ENCODE results near the gene NARF. TPM values are rescaled to one million over a fixed set of nuclear protein-coding genes. Genes with fewer than 3 reads are reported as not detected.
"Not testable (repeated sequence)": the region's sequence is repeated elsewhere in the genome, so short reads cannot be mapped to it uniquely, and the experiment has no call there.

The NARF gene
- total RNA-seq, 1 donor from 2014 or later: 111 TPM

DNA sequence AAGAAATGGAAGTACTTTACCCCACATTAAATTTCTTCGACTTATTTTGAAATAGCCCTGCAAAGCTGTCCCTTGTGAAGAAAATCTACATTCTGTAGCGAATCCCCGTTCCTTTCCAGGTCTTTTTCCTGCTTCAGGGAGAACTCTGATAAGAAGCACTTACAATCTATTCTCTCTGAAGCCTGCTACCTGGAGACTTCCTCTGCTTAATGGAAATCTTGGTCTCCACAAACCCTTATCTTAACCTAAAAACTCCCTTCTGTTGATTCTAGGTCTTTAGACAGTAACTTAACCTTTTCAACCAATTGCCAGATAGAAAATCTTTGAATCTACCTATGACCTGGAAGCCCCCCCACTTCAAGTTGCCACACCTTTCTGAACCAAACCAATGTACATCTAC lies 6.4 kb upstream of the NARF start:
- TF ChIP-seq, protein P1, sequence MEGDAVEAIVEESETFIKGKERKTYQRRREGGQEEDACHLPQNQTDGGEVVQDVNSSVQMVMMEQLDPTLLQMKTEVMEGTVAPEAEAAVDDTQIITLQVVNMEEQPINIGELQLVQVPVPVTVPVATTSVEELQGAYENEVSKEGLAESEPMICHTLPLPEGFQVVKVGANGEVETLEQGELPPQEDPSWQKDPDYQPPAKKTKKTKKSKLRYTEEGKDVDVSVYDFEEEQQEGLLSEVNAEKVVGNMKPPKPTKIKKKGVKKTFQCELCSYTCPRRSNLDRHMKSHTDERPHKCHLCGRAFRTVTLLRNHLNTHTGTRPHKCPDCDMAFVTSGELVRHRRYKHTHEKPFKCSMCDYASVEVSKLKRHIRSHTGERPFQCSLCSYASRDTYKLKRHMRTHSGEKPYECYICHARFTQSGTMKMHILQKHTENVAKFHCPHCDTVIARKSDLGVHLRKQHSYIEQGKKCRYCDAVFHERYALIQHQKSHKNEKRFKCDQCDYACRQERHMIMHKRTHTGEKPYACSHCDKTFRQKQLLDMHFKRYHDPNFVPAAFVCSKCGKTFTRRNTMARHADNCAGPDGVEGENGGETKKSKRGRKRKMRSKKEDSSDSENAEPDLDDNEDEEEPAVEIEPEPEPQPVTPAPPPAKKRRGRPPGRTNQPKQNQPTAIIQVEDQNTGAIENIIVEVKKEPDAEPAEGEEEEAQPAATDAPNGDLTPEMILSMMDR (conservative IDR thresholded peaks at IDR 0.05): no peak
- no peak for DNase-seq (ENCODE audit: extremely low spot score, unreplicated experiment)
- peak overlapping the region; percentile 37 for H3K4me3 Mint-ChIP-seq
- H3K9me3 Mint-ChIP-seq: peaks cover 6% of the 10 kb centered on the region
- no peaks in the 10 kb centered on the region for H3K36me3 Mint-ChIP-seq
- H3K4me1 Mint-ChIP-seq (ENCODE audit: unreplicated experiment): peaks cover 16% of the 10 kb centered on the region
- H3K27me3 Mint-ChIP-seq: no peaks in the 10 kb centered on the region
- no peak overlapping the region for H3K27ac Mint-ChIP-seq

DNA sequence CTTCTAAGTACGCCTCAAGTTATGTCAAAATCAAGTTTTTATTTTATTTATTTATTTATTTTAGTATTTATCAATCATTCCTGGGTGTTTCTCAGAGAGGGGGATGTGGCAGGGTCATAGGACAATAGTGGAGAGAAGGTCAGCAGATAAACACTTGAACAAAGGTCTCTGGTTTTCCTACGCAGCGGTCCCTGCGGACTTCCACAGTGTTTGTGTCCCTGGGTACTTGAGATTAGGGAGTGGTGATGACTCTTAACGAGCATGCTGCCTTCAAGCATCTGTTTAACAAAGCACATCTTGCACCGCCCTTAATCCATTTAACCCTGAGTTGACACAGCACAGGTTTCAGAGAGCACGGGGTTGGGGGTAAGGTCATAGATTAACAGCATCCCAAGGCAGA lies 5.4 kb upstream of the NARF start:
- H3K27ac Mint-ChIP-seq; DNase-seq (ENCODE audit: extremely low spot score, unreplicated experiment); H3K36me3 Mint-ChIP-seq; H3K4me3 Mint-ChIP-seq; H3K27me3 Mint-ChIP-seq; H3K9me3 Mint-ChIP-seq: not testable (repeated sequence)
- H3K4me1 Mint-ChIP-seq (ENCODE audit: unreplicated experiment): peaks cover 25% of the 10 kb centered on the region

DNA sequence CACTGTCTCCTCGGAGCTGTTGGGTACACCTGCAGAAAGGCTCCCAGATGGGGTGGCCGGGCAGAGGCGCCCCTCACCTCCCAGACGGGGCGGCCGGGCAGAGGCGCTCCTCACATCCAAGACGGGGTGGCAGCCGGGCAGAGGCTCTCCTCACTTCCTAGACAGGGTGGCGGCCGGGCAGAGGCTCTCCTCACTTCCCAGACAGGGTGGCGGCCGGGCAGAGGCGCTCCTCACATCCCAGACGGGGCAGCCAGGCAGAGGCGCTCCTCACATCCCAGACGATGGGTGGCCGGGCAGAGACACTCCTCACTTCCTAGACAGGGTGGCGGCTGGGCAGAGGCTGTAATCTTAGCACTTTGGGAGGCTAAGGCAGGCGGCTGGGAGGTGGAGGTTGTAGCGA lies 4.8 kb upstream of the NARF start:
- H3K27me3 Mint-ChIP-seq; H3K4me3 Mint-ChIP-seq; H3K36me3 Mint-ChIP-seq; H3K27ac Mint-ChIP-seq; DNase-seq (ENCODE audit: extremely low spot score, unreplicated experiment); H3K9me3 Mint-ChIP-seq: not testable (repeated sequence)
- H3K4me1 Mint-ChIP-seq (ENCODE audit: unreplicated experiment): peaks cover 25% of the 10 kb centered on the region

DNA sequence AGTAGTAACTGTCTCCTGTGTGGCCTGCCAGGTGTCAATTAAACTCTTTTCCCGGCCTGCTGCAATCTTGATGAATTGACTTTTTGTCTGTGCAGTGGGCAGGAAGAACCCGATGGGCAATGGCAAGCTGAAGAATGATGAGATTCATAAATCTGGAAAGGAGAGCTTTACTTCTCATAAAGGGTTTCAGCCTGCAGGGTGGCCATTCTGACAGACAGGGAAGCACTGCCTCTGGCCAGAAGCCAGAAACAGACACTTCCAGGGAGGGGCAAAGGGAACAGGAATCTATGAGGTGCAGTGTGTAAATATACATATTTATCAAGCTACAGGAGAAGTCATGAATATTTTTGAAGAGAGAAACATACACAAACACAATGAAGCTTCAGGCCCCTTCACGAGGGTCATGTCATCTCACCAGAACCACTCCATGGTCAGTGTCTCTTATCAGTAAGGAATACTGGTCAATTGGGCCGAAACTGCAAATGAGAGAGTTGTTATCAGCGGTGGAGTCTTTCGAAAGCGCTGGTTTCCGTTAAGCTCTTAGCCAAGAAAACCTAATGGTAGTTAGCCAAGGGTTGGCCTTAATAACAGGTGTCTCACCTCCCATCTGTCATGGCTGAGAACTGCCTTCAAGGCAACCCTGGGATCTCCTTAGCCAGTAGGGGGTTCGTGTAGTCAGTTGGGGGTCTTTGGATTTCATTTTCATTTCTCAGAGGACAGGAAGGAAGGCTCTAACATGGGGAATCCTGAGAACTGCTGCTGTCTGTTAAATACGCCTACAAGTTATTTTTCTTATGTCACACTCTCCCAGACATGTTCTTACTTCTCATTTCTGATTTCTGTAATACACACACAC lies 1.2 kb upstream of the NARF start:
- no peaks in the 10 kb centered on the region for H3K27me3 Mint-ChIP-seq
- TF ChIP-seq, protein P1 (conservative IDR thresholded peaks at IDR 0.05): no peak
- no peak for DNase-seq (ENCODE audit: extremely low spot score, unreplicated experiment)
- peaks cover 1% of the 10 kb centered on the region for H3K36me3 Mint-ChIP-seq
- peak overlapping the region; percentile 88 for H3K4me3 Mint-ChIP-seq
- peaks cover 3% of the 10 kb centered on the region for H3K9me3 Mint-ChIP-seq
- H3K4me1 Mint-ChIP-seq (ENCODE audit: unreplicated experiment): peaks cover 17% of the 10 kb centered on the region
- H3K27ac Mint-ChIP-seq: peak overlapping the region; percentile 97

DNA sequence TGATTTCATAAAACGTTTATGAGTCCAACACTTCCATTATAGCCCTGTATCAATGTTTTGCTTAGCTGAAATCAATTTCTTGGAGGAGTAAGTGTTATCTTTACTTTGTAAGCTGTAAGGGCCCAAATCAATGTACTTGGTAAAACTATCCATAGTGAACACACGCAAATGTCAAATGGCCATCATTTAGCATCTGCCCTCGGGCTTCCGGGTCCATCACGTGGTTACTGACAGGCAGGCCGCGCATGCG lies 687 bp upstream of the NARF start:
- H3K36me3 Mint-ChIP-seq: peaks cover 6% of the 10 kb centered on the region
- H3K27ac Mint-ChIP-seq: peak overlapping the region; percentile 97
- no peaks in the 10 kb centered on the region for H3K27me3 Mint-ChIP-seq
- peak overlapping the region; percentile 88 for H3K4me3 Mint-ChIP-seq
- TF ChIP-seq, protein P1 (conservative IDR thresholded peaks at IDR 0.05): no peak
- DNase-seq (ENCODE audit: extremely low spot score, unreplicated experiment): no peak
- no peaks in the 10 kb centered on the region for H3K9me3 Mint-ChIP-seq
- peaks cover 22% of the 10 kb centered on the region for H3K4me1 Mint-ChIP-seq (ENCODE audit: unreplicated experiment)

DNA sequence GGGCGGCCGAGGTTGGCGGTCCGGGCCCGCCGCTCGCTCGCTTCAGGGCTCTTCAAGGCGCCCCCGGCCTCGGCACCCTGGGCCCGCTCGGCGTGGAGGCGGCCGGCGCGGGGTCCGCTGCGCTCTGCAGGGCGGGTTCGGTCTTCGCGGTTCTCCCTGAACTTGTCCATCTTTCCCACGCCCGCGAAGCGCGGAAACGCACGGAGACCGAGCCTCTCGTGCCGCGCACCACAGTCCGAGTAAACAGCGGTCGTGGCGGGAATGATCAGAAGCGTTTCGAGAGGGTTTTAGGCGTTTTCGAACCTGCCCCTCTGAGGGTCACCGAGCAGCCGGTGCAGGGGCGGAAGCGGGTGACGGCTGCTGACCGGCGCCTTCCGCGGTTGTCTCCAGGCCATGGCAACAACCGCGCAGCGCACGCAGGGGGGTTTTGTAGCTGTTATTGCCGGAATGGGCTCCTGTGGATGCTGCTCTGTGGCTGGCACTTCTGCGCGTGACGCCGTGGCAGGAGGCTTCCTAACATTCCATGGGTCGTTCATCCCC lies 414 bp downstream of the NARF start:
- no peaks in the 10 kb centered on the region for H3K27me3 Mint-ChIP-seq
- no peaks in the 10 kb centered on the region for H3K9me3 Mint-ChIP-seq
- peaks cover 22% of the 10 kb centered on the region for H3K4me1 Mint-ChIP-seq (ENCODE audit: unreplicated experiment)
- TF ChIP-seq, protein P1 (conservative IDR thresholded peaks at IDR 0.05): no peak
- peak overlapping the region; percentile 96 for H3K4me3 Mint-ChIP-seq
- H3K36me3 Mint-ChIP-seq: peaks cover 7% of the 10 kb centered on the region
- no peak for DNase-seq (ENCODE audit: extremely low spot score, unreplicated experiment)
- H3K27ac Mint-ChIP-seq: peak overlapping the region; percentile 87

DNA sequence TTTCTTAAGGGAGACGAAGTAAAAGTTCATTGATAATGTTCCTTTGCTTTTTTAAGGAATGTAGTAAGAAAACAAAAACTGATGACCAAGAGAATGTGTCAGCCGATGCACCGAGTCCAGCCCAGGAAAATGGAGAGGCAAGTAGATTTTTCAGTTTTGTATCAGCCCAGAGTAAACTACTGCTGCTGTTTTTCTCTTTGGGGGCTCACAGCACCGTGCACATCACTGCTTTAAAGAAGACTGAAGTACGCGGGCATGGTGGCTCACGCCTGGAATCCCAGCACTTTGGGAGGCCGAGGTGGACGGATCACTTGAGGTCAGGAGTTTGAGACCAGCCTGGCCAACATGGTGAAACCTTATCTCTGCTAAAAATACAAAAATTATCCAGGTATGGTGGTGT lies 1.4 kb downstream of the NARF start:
- H3K4me3 Mint-ChIP-seq: peak overlapping the region; percentile 96
- H3K36me3 Mint-ChIP-seq: peaks cover 14% of the 10 kb centered on the region
- not testable (repeated sequence) for H3K27ac Mint-ChIP-seq; H3K9me3 Mint-ChIP-seq; DNase-seq (ENCODE audit: extremely low spot score, unreplicated experiment); H3K27me3 Mint-ChIP-seq
- H3K4me1 Mint-ChIP-seq (ENCODE audit: unreplicated experiment): peaks cover 22% of the 10 kb centered on the region

All from type B pancreatic cell (in vitro differentiated cells).